Activated T-helper 2 cell treated with anti-CD3 and anti-CD28 coated beads, Interferon-gamma antibody, Interleukin-2, Interleukin-4, amounts not matched to agents 10 μg/mL and 5 μg/mL and 100 μg/mL, durations not matched to agents 14 hours and 24 hours and 36 hours (primary cell): ENCODE data around the gene NSUN2. TPM values are rescaled to one million over a fixed set of nuclear protein-coding genes. Genes with fewer than 3 reads are reported as not detected.
A peak's percentile ranks its signal among the peaks of the same experiment; 100 is the strongest.
"Not testable (repeated sequence)": the region's sequence is repeated elsewhere in the genome, so short reads cannot be mapped to it uniquely, and the experiment has no call there.

Source experiments
- DNase-seq: peaks from one replicate; pipeline ENCODE4 v3.0.0; 2021; ENCODE audit warnings: low spot score
- H3K27ac Mint-ChIP-seq: one replicate; pipeline ENCODE4 v1.8.0; 2021; ENCODE audit warnings: mixed read lengths
- H3K27me3 Mint-ChIP-seq: one replicate; pipeline ENCODE4 v1.8.0; 2021; ENCODE audit warnings: low read depth, mixed read lengths
- H3K36me3 Mint-ChIP-seq: one replicate; pipeline ENCODE4 v1.8.0; 2021; ENCODE audit warnings: low read depth, mixed read lengths
- H3K4me1 Mint-ChIP-seq: one replicate; pipeline ENCODE4 v1.8.0; 2021; ENCODE audit warnings: low read depth, mixed read lengths
- H3K4me3 Mint-ChIP-seq: one replicate; pipeline ENCODE4 v1.8.0; 2021; ENCODE audit warnings: low read depth, mild to moderate bottlenecking, moderate library complexity, mixed read lengths
- H3K9me3 Mint-ChIP-seq: one replicate; pipeline ENCODE4 v1.8.0; 2021; ENCODE audit warnings: mixed read lengths
- intact Hi-C: fragments of 100-400 bp; cut with micrococcal nuclease; formaldehyde crosslinking; loops from one replicate; pipeline ENCODE4 v1.15.1; 2023
- total RNA-seq: library from RNA; stranded (reverse); gene quantifications from 2 replicates; pipeline ENCODE4 v1.2.3, GENCODE V29; 2022

The NSUN2 gene
- 124 and 125 TPM in 2 replicates for total RNA-seq

GRCh38 chr5:6632888-6633468, at the start of gene NSUN2, which contains the start of gene SRD5A1:
TSS of gene NSUN2 (minus strand) at chr5:6633044. CDS start at chr5:6632979, 65 bp downstream.
TSS of gene SRD5A1 (plus strand) at chr5:6633440. CDS start at chr5:6633577, 137 bp downstream.
- H3K36me3 Mint-ChIP-seq = peaks cover 42% of the 10 kb centered on the region
- peak within 1 kb of the TSS; percentile 94 for H3K4me3 Mint-ChIP-seq
- no peaks in the 10 kb centered on the region for H3K9me3 Mint-ChIP-seq
- peak; percentile 89 for DNase-seq
- peak within 1 kb of the TSS; percentile 98 for H3K27ac Mint-ChIP-seq
- intact Hi-C loops = loop anchor here (1.0 to 10.0 kb wide), 7 partner anchors 80 to 1232 kb away; partner anchors contain the start of genes FASTKD3, ICE1, MED10 and MTRR
- H3K27me3 Mint-ChIP-seq = no peaks in the 10 kb centered on the region
- peaks cover 28% of the 10 kb centered on the region for H3K4me1 Mint-ChIP-seq

DNA sequence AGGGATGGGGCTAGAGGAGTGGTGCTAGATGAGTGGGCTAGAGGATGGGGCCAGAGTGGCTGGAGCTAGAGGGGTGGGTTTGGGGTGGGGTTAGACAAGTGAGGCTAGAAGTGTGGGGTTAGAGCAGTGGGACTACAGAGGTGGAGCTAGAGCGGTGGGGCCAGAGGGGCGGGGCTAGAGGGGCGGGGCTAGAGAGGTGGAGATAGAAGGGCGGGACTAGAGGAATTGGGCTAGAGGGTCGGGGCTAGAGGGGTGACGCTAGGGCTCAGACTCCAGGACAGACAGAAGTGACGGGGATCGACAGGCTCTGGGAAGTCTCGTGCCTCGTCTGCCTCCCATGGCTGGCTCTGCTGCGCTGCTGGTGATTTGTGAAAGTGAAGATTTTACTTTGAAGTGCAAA, 49.4 kb upstream of the NSUN2 start:
- no peak for DNase-seq
- Mint-ChIP-seq H3K36me3 (no peaks in the 10 kb centered on the region), H3K27ac (no peak overlapping the region), H3K4me1 (peaks cover 4% of the 10 kb centered on the region), H3K27me3 (peaks cover 14% of the 10 kb centered on the region), H3K4me3 (no peak overlapping the region), H3K9me3 (no peaks in the 10 kb centered on the region)
- intact Hi-C loops = no loop called here

DNA sequence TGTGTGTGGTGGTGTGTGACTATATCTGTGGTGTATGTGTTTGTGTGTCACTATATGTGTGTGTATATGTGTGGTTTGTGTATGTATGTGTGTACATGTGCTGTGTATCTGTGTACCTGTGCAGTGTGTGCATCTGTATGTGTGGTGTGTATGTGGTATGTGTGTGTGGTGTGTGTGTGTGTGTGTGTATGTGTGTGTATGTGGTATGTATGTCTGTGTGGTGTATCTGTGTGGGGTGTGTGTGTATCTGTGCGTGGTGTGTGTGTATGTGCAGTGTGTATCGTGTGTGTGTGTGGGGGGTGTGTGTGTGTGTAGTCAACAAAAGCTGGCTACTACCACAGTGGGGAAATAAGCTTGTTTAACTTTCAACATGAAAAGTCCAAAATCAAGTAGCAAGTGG, 48.8 kb upstream of the NSUN2 start:
- no peak for DNase-seq
- Mint-ChIP-seq H3K36me3 (no peaks in the 10 kb centered on the region), H3K4me1 (peaks cover 2% of the 10 kb centered on the region), H3K27ac (no peak overlapping the region), H3K9me3 (no peaks in the 10 kb centered on the region), H3K27me3 (peaks cover 11% of the 10 kb centered on the region), H3K4me3 (no peak overlapping the region)
- intact Hi-C loops = no loop called here

DNA sequence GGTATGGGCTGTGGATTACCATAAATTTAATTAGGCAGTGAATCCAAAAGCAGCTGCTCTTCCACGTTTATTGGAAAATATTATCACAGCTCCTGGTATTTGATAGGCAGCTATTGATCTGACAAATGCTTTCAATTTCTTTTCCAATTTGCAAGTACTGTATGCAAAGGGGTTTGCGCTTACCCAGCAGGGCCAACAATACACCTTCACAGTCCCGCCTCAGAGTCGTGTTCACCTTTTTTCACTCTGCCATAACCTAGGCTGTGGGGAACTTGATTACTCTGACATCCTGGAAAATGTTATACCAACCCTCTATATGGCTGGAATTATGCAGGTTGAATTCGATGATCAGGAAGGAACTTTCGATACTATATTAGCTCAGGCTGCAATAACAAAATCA, 48.1 kb upstream of the NSUN2 start:
- Mint-ChIP-seq H3K4me3 (no peak overlapping the region), H3K36me3 (no peaks in the 10 kb centered on the region), H3K27me3 (peaks cover 6% of the 10 kb centered on the region), H3K27ac (no peak overlapping the region), H3K4me1 (no peaks in the 10 kb centered on the region), H3K9me3 (no peaks in the 10 kb centered on the region)
- DNase-seq = no peak
- intact Hi-C loops = no loop called here

DNA sequence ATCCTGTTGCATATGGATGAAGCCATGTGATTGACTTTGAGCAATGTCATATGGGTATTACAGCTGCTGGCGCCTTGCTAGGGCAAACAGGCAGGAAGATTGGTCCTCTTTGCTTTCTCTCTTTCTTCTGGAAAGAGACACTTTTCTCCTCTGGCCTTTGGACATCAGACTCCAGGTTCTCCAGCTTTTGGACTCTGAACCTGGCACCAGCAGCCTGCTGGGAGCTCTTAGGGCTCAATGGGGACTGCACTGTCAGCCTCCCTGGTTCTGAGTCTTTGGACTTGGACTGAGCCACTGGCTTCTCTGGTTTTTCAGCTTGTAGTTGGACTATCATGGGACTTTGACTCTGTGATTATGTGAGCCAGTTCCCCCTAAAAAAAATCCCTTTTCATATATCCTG, 45.5 kb upstream of the NSUN2 start:
- Mint-ChIP-seq H3K27me3 (peaks cover 2% of the 10 kb centered on the region), H3K36me3 (no peaks in the 10 kb centered on the region), H3K27ac (no peak overlapping the region), H3K4me3 (no peak overlapping the region), H3K9me3 (no peaks in the 10 kb centered on the region), H3K4me1 (no peaks in the 10 kb centered on the region)
- intact Hi-C loops = no loop called here
- DNase-seq = no peak

GRCh38 chr5:6676702-6677101, 43.9 kb upstream of the NSUN2 start:
- intact Hi-C loops = no loop called here
- H3K4me1 Mint-ChIP-seq = no peaks in the 10 kb centered on the region
- no peak for DNase-seq
- no peaks in the 10 kb centered on the region for H3K9me3 Mint-ChIP-seq
- H3K36me3 Mint-ChIP-seq = no peaks in the 10 kb centered on the region
- peaks cover 2% of the 10 kb centered on the region for H3K27me3 Mint-ChIP-seq
- no peak overlapping the region for H3K27ac Mint-ChIP-seq
- no peak overlapping the region for H3K4me3 Mint-ChIP-seq

GRCh38 chr5:6675784-6676491, 43.1 kb upstream of the NSUN2 start:
- no peaks in the 10 kb centered on the region for H3K27me3 Mint-ChIP-seq
- H3K36me3 Mint-ChIP-seq = peaks cover 4% of the 10 kb centered on the region
- intact Hi-C loops = no loop called here
- H3K4me3 Mint-ChIP-seq = no peak overlapping the region
- H3K9me3 Mint-ChIP-seq = no peaks in the 10 kb centered on the region
- DNase-seq = no peak
- H3K27ac Mint-ChIP-seq = no peak overlapping the region
- no peaks in the 10 kb centered on the region for H3K4me1 Mint-ChIP-seq

- intact Hi-C loops = no loop called here
- no peak for DNase-seq
- H3K4me3 Mint-ChIP-seq = no peak overlapping the region
- H3K4me1 Mint-ChIP-seq = no peaks in the 10 kb centered on the region
- peaks cover 9% of the 10 kb centered on the region for H3K36me3 Mint-ChIP-seq
- no peaks in the 10 kb centered on the region for H3K27me3 Mint-ChIP-seq
- no peaks in the 10 kb centered on the region for H3K9me3 Mint-ChIP-seq
- H3K27ac Mint-ChIP-seq = no peak overlapping the region
Measured at GRCh38 chr5:6674886-6675285, 42.0 kb upstream of the NSUN2 start.

- H3K9me3 Mint-ChIP-seq = no peaks in the 10 kb centered on the region
- H3K36me3 Mint-ChIP-seq = peaks cover 11% of the 10 kb centered on the region
- H3K4me3 Mint-ChIP-seq = no peak overlapping the region
- no peaks in the 10 kb centered on the region for H3K4me1 Mint-ChIP-seq
- H3K27ac Mint-ChIP-seq = no peak overlapping the region
- no peaks in the 10 kb centered on the region for H3K27me3 Mint-ChIP-seq
- DNase-seq = no peak
- intact Hi-C loops = no loop called here
Measured at GRCh38 chr5:6674421-6674820, 41.6 kb upstream of the NSUN2 start.

GRCh38 chr5:6673963-6674362, 41.1 kb upstream of the NSUN2 start:
- no peak overlapping the region for H3K27ac Mint-ChIP-seq
- H3K4me1 Mint-ChIP-seq = no peaks in the 10 kb centered on the region

DNA sequence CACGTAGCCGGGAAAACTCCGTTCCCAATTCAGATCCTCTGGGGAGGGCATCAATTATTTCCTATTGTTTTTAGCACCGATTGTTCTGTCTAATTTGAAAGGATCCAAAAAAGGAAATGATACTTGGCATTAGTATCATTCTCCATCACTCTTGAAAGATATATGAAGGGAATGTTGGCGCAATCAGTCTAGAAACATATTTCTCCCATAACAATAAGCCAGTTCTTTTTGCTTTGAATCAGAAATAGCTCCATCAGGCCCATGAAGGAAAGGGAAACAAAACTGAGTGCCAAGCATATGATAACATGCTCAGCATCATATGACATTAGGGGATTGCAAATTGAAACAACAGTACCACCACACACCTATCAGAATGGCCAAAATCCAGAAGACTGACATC, 40.2 kb upstream of the NSUN2 start:
- Mint-ChIP-seq H3K27ac (no peak overlapping the region), H3K36me3 (peaks cover 11% of the 10 kb centered on the region), H3K4me1 (no peaks in the 10 kb centered on the region), H3K4me3 (no peak overlapping the region), H3K9me3 (no peaks in the 10 kb centered on the region), H3K27me3 (no peaks in the 10 kb centered on the region)
- intact Hi-C loops = no loop called here
- DNase-seq = no peak

More at GRCh38 chr5:6673963-6674362, 41.1 kb upstream of the NSUN2 start:
- no peaks in the 10 kb centered on the region for H3K27me3 Mint-ChIP-seq
- no peaks in the 10 kb centered on the region for H3K9me3 Mint-ChIP-seq
- H3K36me3 Mint-ChIP-seq = peaks cover 11% of the 10 kb centered on the region
- intact Hi-C loops = no loop called here
- no peak overlapping the region for H3K4me3 Mint-ChIP-seq
- DNase-seq = no peak

GRCh38 chr5:6668717-6669116, 35.9 kb upstream of the NSUN2 start:
- H3K27me3 Mint-ChIP-seq, H3K27ac Mint-ChIP-seq, intact Hi-C loops, DNase-seq, H3K9me3 Mint-ChIP-seq, H3K4me1 Mint-ChIP-seq, H3K4me3 Mint-ChIP-seq: not testable (repeated sequence)
- H3K36me3 Mint-ChIP-seq = peaks cover 11% of the 10 kb centered on the region

DNA sequence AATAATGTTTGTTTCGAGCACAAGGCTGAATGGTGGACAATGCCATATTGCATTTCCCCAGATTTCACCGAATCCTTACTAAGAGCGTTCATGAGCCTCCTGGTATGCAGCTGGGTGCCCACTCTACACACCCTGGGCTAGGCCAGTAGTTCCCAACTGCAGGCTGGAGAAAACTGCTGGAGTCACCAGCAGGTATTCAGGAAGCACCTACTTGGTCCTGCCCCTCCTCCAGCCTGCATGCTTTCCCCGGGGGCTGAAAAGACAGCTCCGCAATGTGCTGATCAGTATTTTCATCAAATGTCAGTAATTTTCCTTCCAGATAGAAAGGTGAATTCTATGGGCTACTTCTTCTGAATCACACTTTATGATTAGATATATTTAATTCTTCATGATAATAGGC, 34.8 kb upstream of the NSUN2 start:
- no peak for DNase-seq
- intact Hi-C loops = no loop called here

More for the DNA sequence above, 34.8 kb upstream of the NSUN2 start:
- Mint-ChIP-seq H3K27ac (no peak overlapping the region), H3K36me3 (peaks cover 11% of the 10 kb centered on the region), H3K4me3 (no peak overlapping the region), H3K4me1 (no peaks in the 10 kb centered on the region), H3K9me3 (no peaks in the 10 kb centered on the region), H3K27me3 (no peaks in the 10 kb centered on the region)
